Hematopoietic multipotent progenitor cell treated with erythropoietin and hydrocortisone succinate and interleukin-3 and kit ligand, for 17 days (in vitro differentiated cells): ENCODE data around the gene EYS.
"Not testable (repeated sequence)": the region's sequence is repeated elsewhere in the genome, so short reads cannot be mapped to it uniquely, and the experiment has no call there.

Source experiments
- DNase-seq: peaks from one replicate; pipeline ENCODE4 v3.0.0-alpha.2; 2015; ENCODE audit warnings: low spot score

Gene EYS

GRCh38 chr6:63792736-63793464 is 1914.1 kb downstream of the EYS start:
- DNase-seq: no peak

- DNase-seq: no peak
Observed at GRCh38 chr6:63790334-63790733, 1916.7 kb downstream of the EYS start.

- no peak for DNase-seq
Observed at GRCh38 chr6:63789699-63790098, 1917.3 kb downstream of the EYS start.

GRCh38 chr6:63788569-63788968 is 1918.5 kb downstream of the EYS start:
- DNase-seq: no peak

- no peak for DNase-seq
Observed at GRCh38 chr6:63787021-63787420, 1920.0 kb downstream of the EYS start.

- DNase-seq: no peak
Observed at GRCh38 chr6:63785006-63785405, 1922.0 kb downstream of the EYS start.

- no peak for DNase-seq
Observed at GRCh38 chr6:63783096-63783495, 1923.9 kb downstream of the EYS start.

GRCh38 chr6:63774961-63775360 is 1932.1 kb downstream of the EYS start:
- no peak for DNase-seq

GRCh38 chr6:63773200-63773599 is 1933.8 kb downstream of the EYS start:
- no peak for DNase-seq

GRCh38 chr6:63765828-63766227 is 1941.2 kb downstream of the EYS start:
- DNase-seq: no peak

GRCh38 chr6:63764318-63764916 is 1942.6 kb downstream of the EYS start:
- peak; percentile 79 for DNase-seq

- DNase-seq: no peak
Observed at GRCh38 chr6:63760199-63760598, 1946.8 kb downstream of the EYS start.

GRCh38 chr6:63759605-63760105 is 1947.4 kb downstream of the EYS start:
- DNase-seq: no peak

GRCh38 chr6:63757826-63758225 is 1949.2 kb downstream of the EYS start:
- DNase-seq: no peak

GRCh38 chr6:63757275-63757674 is 1949.8 kb downstream of the EYS start:
- DNase-seq: not testable (repeated sequence)

- no peak for DNase-seq
Observed at GRCh38 chr6:63750400-63750799, 1956.6 kb downstream of the EYS start.

GRCh38 chr6:63745784-63746183 is 1961.2 kb downstream of the EYS start:
- no peak for DNase-seq

GRCh38 chr6:63744810-63745209 is 1962.2 kb downstream of the EYS start:
- DNase-seq: no peak

- no peak for DNase-seq
Observed at GRCh38 chr6:63743691-63744090, 1963.3 kb downstream of the EYS start.

- DNase-seq: no peak
Observed at GRCh38 chr6:63742060-63742459, 1965.0 kb downstream of the EYS start.

GRCh38 chr6:63740709-63741108 is 1966.3 kb downstream of the EYS start:
- no peak for DNase-seq

- DNase-seq: no peak
Observed at GRCh38 chr6:63739094-63739687, 1967.8 kb downstream of the EYS start.

- not testable (repeated sequence) for DNase-seq
Observed at GRCh38 chr6:63738190-63738589, 1968.8 kb downstream of the EYS start.
